HepG2 (cell line): Measurements from ENCODE around the gene CAMTA1. TPM values are rescaled to one million over a fixed set of nuclear protein-coding genes. Genes with fewer than 3 reads are reported as not detected.

Experiments
- MXD4 ChIP-seq: IDR thresholded peaks from 2 replicates; pipeline ENCODE4 v1.6.1; 2016; ENCODE audit warnings: mild to moderate bottlenecking, missing biosample characterization, missing genetic modification reagents
- polyA plus RNA-seq, 8 experiments: library from polyadenylated mRNA; depleted of rRNA in 3 of 8; stranded (reverse) in 7 of 8; unstranded in 1 of 8; fragments of >200 nt; fragmentation: Illumina TruSeq in 4 of 8; extraction: Trizol in 4 of 8; gene quantifications; 2 replicates each; pipeline versions ENCODE4 v1.2.1 to v1.2.3, GENCODE V29; 2011 to 2016; ENCODE audit warnings: low read depth in 4 of 8, missing spikeins in 1 of 8, mixed read lengths in 1 of 8; ENCODE audit not compliant: insufficient read depth in 1 of 8
- total RNA-seq, 5 experiments: library from RNA; depleted of rRNA; stranded (reverse); fragments of >200 nt; fragmentation: Illumina TruSeq; extraction: Trizol; gene quantifications; 2 replicates each; pipeline ENCODE4 v1.2.3, GENCODE V29; 2016; ENCODE audit warnings: low read depth in 1 of 5
- TF ChIP-seq, protein P1 (sequence below), 2 experiments: fragments of 450-650 bp in 1 of 2; sonication (generic) in 1 of 2; formaldehyde crosslinking in 1 of 2; IDR thresholded peaks; 2 replicates each; pipeline versions ENCODE4 v1.6.1 to v1.8.0; 2016 to 2022; ENCODE audit warnings: antibody characterized with exemption in 1 of 2, mild to moderate bottlenecking in 1 of 2, missing genetic modification reagents in 1 of 2

The CAMTA1 gene
- total and polyA plus RNA-seq, 2 of the 13 experiments (the other 11 are each of a cell fraction or from before 2014, with no cell fraction given): 25.0 to 36.4 TPM

DNA sequence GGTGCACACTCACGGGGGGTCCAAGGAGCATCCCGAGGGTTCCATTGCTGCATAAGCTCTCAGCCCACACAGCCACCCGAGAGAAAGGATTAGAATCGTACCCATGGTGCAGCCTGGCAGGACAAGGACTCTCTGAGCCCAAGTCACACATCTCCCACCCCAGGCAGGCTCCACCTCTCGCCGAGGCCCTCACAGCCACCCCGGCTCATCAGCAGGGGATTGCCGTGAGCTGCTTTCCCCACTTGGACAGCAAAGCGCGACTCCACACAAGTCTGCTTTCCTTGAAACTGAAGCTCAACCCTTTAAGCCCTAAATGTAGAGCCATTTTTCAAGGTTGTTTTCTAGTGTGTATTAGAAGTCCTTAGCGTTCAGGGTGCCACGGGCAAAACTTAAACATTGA, 679.5 kb downstream of the CAMTA1 start (continued):
- TF ChIP-seq, protein P1, sequence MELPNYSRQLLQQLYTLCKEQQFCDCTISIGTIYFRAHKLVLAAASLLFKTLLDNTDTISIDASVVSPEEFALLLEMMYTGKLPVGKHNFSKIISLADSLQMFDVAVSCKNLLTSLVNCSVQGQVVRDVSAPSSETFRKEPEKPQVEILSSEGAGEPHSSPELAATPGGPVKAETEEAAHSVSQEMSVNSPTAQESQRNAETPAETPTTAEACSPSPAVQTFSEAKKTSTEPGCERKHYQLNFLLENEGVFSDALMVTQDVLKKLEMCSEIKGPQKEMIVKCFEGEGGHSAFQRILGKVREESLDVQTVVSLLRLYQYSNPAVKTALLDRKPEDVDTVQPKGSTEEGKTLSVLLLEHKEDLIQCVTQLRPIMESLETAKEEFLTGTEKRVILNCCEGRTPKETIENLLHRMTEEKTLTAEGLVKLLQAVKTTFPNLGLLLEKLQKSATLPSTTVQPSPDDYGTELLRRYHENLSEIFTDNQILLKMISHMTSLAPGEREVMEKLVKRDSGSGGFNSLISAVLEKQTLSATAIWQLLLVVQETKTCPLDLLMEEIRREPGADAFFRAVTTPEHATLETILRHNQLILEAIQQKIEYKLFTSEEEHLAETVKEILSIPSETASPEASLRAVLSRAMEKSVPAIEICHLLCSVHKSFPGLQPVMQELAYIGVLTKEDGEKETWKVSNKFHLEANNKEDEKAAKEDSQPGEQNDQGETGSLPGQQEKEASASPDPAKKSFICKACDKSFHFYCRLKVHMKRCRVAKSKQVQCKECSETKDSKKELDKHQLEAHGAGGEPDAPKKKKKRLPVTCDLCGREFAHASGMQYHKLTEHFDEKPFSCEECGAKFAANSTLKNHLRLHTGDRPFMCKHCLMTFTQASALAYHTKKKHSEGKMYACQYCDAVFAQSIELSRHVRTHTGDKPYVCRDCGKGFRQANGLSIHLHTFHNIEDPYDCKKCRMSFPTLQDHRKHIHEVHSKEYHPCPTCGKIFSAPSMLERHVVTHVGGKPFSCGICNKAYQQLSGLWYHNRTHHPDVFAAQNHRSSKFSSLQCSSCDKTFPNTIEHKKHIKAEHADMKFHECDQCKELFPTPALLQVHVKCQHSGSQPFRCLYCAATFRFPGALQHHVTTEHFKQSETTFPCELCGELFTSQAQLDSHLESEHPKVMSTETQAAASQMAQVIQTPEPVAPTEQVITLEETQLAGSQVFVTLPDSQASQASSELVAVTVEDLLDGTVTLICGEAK (IDR thresholded peaks at IDR 0.05): no peak
- TF ChIP-seq, protein P1 (CRISPR knock-in tag; IDR thresholded peaks at IDR 0.05): no peak
- no peak for TF ChIP-seq MXD4 (CRISPR knock-in tag)
